HG03175 (cell line): ENCODE data around the gene DPM2.

Experiments used
- ATAC-seq: cut with Tn5 transposase; IDR thresholded peaks from one replicate; pipeline ENCODE4 v1.9.1; 2021; ENCODE audit warnings: mild to moderate bottlenecking, moderate library complexity; ENCODE audit not compliant: unreplicated experiment

The DPM2 gene

DNA sequence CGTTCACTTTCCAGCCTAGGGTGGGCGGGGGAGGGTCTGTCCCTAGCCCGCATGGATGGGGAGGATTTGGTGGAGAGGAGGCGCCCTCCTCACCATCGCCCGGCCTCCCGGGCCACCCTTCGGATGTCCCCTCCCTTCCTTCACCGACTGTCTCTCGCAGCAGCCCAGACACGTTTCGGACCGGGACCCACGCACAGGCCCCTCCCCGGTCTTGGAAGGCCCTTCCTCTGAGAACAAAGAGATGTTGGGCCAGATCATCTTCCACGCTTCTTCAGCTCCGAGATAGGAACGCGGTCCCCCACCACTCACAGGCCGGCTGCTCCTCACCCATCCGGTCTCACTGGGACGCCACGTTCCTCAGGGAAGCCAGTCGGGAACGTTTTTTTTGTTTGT, 640 bp upstream of the DPM2 start:
- ATAC-seq: no peak

DNA sequence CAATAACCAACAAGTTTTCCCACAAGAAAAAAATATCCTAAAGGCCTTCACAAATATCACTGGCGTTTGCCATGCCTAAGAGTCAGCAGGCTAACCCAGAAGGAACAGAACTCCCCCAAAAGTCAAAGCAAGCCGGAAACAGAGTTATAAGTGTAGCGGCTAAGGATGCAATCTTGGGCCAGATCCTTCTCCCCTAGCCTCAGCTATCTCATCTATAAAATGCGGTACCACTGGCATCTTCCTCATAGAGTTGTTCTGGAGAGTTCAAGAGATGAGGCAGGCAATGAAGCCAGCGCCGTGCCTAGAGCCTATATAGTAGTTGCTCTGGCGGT, 632 bp downstream of the DPM2 start:
- peak; percentile 14 for ATAC-seq

DNA sequence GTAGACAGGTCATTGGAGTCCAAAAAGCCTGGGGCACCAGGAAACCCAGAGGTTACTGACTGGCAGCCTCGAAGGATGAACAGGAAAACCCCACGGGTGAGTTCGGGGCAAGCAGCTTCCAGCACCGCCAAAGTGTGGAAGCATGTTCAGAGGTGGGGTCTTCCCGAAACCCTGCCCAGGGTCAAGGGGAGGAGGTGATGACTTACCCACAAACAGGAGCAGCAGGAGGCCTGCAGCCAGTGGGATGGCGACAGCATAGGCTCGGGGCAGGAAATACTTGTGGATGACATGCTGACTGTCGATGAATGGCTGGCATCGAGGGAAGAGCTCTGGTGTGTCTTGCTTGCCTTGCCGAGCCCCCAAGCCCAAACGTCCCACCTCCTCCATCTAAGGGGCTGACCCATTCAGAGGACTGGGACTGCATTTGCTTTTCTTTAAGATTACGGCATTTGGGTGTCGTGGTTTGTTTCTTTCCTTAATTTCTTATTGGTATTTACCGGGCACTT, 1.3 kb downstream of the DPM2 start:
- ATAC-seq: no peak

DNA sequence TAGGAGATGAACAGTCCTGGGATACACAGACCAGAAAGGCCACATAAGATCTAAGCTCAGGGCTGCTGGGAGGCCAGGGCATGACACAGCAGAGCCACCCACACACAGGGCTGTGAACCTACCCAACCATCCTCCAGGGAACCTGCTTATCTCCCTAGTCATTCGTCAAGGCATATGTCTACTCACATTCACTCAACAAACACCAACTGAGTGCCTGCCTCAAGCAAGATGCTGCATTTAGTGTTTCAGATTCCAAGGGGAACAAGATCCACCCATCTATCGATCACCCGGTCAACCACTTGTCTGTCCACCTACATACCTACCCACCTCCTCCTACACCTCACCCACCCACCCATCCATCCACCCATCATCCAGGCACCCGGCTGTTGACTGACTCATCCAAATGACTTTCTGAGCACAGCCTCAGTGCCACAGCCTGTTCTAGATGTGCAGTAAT, 1.9 kb downstream of the DPM2 start:
- no peak for ATAC-seq

DNA sequence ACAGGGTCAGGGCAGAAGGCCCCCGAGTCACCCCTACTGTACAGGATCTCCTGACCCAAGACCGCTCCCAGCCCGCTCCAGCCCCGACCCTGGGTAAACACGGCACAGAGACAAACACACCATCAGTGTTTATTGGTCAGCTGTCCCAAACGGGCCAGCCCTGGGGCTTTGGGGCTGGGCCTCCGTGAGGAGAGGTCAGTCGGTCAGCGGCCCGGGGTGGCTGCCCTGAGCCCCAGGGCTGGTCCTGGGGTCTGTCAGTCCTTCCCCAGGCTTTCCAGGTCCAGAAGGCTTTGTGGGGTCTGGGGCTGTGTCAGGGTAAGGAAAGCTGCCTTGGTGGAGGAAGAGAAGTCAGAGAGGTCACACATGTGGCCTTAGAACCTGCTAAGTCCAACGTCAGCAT, 2.7 kb downstream of the DPM2 start:
- no peak for ATAC-seq

DNA sequence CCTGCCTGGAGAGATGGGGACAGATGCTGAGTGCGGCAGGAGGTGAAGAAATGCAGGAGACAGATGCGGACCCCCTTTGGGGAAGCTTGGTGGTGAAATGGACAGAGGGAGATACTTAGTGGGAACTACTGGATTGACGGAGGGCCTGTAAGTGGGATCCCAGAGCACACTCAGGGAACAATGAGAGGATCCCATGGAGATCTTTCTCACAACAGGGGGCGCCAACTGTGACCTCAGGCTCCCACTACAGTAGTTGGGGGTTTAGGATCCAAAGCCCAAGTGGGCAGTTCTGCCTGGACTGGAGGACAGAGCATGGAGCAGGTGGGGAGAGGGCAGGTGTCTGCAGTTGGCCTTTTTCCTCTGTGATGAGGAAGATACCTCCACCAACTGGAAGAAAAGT, 3.4 kb downstream of the DPM2 start:
- no peak for ATAC-seq

DNA sequence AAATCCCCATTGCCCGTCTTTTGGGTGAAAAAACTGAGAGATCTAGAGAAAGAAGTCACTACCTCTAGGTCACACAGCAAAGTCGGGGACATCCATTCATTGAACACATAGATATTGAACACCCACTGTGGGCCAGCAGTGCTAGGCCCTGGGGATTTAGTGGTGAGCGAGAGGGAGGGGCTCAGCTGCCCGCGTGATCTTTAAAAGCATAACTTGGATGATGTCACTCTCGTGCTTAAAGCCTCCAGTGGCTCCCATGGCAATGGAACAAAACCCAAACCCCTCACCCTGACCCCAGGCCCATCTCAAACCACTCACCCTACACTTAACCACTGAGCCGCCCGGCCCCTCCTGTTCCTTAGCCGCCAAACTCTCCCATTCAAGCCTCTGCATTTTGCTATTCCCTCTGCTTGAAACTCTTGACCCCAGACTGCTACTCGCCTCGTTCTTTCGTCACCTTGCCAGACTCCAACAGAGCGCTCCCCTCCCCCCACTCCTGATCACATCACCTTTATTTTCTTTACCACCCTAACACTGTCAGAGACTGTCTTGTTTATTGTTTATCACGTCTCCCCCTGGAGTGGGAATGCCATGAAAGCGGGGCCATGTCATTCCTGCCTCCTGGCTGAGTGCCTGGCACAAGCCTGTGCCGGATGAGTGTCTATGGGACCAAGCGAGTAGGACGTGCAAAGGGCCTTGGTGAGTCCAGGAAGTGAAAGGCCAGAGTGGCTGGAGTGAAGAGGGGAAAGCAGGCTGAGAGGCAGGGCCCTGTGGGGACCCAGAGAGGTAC, 6.4 kb downstream of the DPM2 start:
- ATAC-seq: peak; percentile 31

DNA sequence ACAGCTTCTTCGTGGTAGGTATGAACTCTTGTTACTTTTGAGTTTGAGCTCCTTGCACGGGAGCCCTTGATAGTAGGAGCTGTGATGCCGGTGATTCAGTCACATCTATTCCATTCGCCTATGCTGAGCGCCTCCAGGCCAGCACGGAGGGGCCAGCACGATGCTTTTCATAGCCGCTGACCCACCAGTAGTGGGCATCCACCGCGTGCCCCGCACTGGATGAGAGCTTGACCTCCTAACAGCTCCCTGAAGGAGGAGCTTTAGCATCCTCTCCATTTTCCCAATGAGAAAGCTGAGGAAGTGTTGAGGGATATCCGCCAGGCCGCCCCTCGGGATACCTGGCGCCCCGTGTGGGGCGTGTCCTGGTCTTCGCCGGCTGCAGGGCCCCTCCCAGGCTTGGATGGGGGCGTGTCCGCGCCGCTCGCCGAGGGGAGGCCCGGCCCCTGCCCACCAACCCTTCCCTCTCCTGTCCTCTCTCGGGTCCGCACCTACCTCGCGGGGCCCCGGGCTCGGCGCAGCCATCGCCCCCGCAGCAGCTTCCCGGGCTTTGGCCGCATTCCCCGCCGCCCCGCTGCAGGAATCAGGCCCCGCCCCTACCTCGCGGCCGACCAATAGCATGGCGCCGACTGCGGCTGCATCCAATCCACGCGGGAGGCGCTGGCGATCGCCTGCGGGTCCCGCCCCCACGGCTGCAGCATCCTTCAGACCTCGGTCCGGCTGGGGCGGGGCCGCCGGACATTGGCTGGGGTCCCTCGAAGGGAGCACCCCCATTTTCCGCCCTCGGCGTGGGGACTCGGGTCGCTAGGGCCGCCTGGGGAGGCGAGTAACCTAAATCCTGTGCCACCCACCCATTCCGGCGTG, 7.2 kb downstream of the DPM2 start, which contains the start of gene PIP5KL1:
Gene PIP5KL1, minus strand, starts transcription at position 547 of the 861 bp plus-strand sequence. Its CDS starts 25 bp downstream, at position 522.
- ATAC-seq: peak; percentile 83

DNA sequence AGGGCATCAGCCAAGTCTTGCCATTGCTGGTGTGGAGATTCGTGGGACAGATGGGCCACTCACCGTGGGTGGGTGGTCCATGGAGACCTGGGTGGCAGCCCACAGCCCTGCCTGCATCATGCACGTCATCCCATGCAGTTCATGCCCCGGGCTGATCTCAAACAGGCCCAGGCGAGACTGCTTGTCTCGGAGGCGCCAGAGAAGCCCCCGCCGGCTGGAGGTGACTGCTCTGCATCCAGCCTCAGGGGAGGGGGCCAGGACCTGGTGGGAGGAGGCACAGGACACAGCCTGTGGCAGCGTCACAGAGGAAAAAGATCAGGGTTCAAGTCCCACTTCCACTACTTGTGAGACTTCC, 8.1 kb downstream of the DPM2 start:
- ATAC-seq: no peak

DNA sequence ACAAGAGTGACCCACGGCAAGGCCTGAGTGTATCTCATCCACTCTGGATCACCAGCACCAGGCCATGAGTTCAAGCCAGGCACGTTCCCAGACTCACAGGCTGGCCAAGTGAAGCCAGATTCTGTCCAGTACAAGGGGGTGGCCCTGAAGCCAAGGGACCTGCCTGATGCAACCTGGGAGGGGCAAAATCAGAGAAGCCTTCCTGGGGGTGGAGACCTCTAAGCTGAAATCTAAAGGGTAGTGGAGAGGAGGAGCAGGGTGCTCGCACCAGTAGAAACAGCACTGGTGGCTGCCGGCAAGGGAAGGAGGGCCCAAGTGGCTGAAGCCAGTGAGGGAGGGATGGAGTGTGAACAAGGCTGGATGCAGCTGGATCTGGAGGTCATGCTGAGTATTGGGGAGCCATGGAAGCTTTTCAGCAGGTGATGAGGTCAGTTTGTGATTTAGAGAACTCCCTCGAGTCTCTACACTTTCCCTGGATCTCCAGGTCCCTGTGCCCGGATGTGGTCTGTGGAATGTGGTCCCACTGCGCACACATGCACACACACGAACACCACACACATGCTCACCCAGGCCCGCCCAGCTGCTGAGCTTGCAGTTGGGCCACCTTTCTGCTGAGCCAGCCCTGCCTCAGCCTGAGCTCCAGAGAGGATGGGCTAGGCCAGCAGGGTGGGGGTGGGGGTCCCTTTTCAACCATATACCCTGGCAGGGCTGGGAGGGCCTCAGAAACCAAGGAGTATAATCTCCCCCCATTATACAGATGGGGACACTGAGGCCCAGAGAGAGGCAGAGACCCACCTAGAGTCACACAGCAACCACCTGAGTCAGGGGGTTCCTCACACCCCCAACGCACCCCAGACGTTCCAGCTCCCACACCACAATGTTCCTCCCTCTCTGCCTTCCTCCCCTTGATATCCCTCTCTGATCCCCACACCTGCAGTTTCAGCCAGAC, 8.7 kb downstream of the DPM2 start:
- no peak for ATAC-seq

DNA sequence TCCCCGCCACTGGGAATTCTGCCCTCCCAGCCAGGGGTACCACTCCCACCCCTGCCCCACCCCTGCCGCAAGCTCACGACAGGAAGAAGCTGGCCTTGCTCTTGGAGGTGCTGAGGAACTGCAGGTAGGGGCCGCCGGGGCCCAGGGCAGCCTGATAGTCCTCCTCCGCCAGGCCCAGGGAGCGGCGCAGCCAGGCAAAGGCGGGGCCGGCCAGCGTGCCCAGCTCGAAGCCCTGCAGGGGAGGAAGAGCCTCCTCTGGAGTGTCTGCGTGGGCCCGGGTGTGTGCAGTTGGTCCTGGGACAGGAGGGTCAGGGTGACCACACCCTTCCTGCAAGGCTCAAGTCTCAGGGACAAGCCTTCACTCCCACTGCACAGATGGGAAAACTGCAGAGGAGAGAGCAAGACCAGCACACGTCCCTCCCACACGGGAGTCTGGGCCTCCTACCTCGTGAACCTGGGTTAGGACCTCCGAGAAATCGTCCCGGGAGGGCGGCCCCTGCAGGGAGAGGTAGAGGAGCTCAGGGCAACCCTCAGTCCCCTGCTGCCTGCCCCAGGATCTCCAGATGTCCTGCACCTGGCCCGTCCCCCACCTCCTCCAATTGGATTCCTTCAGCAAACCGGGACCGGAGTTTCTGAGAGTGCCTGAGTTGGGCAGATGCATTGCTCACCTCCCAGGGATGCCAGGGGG, 9.5 kb downstream of the DPM2 start:
- ATAC-seq: no peak

DNA sequence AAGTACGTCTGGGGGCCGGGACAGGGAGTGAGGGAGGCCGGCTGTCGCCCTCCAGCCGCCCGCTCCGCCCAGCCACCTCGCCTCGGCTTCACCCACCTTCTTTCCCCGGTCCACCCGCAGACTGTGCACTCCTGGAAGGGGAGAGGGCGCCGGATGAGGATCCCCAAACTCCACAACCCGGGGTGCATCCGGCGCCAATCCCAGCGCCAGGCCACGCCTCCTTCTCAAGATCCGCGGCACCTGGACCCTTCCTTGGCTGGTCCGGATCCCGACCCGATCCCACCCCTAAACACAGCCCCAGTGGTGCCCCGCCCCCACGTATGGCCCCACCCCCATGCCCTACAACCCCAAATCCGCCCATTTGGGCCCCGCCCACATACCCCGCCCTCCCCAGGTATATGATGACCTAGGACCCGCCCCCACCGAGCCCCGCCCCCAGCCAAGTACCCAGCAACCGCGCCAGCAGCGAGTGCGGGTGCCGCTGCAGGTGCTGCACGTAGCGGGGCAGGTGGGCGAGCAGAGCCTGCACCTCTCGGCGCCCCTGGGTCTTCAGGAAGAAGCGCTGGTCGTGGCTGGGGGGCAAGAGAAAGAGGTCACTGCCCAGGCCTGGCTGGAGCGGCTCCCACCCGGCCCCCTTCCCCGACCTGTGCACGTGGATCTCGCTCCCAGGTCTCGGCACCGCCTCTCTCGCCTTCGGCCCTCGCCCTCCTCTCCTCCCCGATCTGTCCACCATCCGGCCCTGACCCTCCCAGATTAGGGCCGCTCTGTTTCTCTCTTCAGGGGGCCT, 10.3 kb downstream of the DPM2 start:
- no peak for ATAC-seq

DNA sequence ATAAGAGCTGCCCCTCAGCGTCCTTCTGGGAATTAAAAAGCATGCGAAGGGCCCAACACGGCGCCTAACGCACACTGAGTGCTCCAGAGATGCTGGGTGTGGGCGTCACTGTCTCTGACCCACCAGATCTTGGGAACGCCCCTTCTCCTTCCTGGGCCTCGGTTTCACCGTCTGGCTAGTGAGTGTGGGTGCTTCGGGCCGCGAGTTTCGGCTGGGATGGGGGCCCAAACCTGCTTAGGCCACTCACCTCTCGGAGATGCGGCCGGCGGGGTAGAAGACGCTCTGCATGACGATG, 10.8 kb downstream of the DPM2 start:
- ATAC-seq: no peak

DNA sequence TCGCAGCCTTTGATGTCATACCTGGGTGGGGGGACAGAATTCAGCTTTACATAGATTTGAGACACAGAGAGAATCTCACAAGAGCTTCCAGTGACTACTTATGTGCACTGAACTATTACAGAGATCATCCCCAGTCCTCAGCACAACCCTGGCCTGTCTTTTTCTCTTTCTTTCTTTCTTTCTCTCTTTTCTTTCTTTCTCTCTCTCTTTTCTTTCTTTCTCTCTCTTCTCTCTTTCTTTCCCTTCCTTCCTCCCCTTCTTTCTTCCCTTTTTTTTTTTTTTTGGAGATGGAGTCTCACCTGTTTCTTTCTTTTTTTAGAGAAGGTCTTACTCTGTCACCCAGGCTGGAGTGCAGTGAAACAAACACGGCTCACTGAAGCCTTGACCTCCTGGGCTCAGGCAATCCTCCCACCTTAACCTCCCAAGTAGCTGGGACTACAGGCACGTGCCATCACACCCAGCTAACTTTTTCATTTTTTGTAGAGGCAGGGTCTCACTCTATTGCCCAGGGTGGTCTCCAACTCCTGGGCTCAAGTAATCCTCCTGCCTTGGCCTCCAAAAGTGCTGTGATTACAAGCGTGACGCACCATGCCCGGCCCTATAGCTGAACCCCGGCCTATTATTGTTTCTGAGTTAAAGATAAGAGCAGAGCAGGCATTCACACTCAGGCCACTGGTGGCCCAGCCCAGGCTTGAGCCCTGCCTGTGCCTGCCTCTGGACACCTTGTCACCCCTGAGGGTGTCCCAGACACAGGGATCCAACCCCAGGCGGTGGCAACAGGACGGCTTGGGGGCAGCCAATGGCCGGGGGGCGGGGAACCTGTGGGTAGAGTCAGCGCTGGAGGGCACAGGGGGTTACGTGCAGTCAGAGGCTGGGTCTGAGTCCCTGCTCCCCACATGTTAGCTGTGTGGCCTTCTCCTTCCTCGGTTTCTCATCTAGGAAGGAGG, 11.4 kb downstream of the DPM2 start:
- no peak for ATAC-seq

DNA sequence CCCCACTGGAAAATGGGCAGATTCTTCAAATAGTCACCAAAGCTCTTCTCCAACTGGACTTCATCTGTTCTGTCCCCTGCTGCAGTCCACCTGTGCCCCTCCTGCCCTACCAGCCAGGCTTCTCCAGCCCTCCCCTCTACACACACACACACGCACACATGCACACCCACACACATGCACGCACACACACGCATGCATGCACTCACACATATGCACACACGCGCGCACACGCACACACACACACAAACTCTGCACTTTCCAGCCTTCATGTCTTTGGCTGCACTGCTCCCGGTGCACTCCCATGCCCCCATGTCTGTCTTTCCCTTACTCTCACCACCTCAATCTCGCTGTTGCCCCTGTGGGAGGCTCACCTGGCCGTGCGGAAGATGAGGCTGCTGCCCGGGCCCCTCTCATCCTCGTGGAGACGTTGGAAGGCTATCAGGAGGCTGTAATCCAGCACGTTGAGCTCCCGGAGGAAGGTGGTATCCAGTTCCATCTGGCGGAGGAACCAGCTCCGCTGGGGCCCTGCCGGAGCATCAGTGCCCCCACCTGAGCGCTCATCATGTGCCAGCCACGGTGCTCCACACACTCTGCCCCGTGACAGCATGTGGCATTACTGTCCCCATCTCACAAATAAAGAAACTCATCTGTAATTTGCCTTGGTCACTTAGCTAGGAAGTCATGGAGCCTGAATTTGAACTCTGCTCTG, 12.8 kb downstream of the DPM2 start:
- no peak for ATAC-seq

DNA sequence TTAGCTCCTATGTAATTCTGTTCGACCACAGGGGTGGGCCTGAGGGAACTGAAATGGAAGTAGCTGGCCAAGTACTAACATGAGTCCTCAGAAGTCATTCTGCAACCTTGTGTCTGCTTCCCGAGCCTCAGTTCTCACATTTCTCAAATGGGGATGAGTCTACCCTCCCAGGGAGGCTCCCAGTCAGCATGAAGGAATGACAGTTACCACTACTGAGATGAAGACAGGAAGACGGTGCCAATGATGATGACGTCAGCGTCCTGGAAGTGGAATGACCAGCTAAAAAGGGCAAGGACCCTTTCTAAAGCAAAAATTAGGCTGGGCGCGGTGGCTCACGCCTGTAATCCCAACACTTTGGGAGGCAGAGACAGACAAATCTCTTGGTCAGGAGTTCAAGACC, 13.9 kb downstream of the DPM2 start:
- ATAC-seq: no peak

DNA sequence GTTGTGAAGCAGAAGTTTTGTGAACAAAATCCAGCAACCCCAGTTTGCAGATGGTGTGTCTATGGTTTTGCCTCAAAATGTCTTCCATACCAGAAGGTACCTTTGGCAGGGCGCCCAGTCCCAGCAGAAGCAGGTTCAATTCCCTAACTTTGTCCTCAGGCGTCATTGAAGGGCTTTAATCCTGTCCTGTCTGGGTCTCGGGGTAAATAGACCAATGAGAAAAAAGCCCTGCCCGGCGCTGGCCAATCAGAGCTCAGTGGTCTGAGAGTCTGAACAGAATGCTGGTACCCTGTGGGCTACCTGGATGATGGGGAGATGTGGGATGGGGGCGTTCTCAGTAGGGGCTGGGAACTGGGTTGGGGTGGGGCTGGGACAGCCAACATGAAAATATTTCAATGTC, 14.6 kb downstream of the DPM2 start:
- no peak for ATAC-seq

DNA sequence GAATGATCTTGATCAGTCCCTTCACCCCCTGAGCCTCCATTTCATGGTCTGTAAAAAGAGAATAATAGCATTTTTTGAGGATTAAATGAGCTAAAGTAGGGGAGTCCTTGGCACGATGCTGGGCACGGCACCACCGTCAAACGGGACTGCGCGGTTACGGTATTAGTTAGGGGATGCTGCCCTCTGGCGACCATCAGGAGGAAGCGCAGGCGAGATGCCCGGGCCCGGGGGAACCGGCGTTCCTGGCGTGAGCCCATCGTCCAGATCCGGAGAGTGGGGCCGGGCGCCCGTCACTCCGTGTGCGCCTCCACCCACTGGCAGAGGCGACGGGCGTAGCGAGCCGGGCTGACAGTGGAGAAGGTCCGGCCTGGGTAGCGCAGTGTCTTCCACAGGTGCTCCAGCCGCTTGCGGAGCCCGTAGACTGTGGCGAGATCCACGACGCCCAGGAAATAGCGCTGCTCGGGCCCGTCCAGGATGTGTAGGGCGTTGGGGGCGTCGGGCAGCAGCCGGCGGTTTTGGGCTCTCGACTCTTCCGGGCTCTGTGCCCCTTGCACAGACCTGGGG, 16.0 kb downstream of the DPM2 start:
- no peak for ATAC-seq
